HL-60 (cell line): Measurements from ENCODE around the gene FMO3.

Source experiments
- DNase-seq, 2 experiments: peaks; one replicate each; pipeline ENCODE4 v3.0.0-alpha.2; 2010 to 2020; ENCODE audit warnings: low read depth in 1 of 2, low spot score in 1 of 2
- H3K27ac ChIP-seq: fragments of 250-450 bp; sonication (Bioruptor Pico); replicated peaks from 2 replicates; pipeline ENCODE4 v1.5.1; 2020; ENCODE audit warnings: mild to moderate bottlenecking, moderate library complexity
- H3K27me3 ChIP-seq: fragments of 250-450 bp; sonication (Bioruptor Pico); 2 replicates; pipeline ENCODE4 v1.5.1; 2021; ENCODE audit warnings: mild to moderate bottlenecking, moderate library complexity; ENCODE audit not compliant: insufficient read depth, poor library complexity, severe bottlenecking
- H3K4me3 ChIP-seq: replicated peaks from 2 replicates; pipeline ENCODE4 v1.5.1; 2011; ENCODE audit warnings: mild to moderate bottlenecking, control low read depth, low read length; ENCODE audit not compliant: insufficient read depth
- GABPA ChIP-seq: IDR thresholded peaks from 2 replicates; pipeline ENCODE4 v1.6.1; 2012; ENCODE audit warnings: low read depth
- POLR2AphosphoS5 ChIP-seq: IDR thresholded peaks from 2 replicates; pipeline ENCODE4 v1.6.1; 2012; ENCODE audit warnings: low read depth
- SPI1 ChIP-seq: IDR thresholded peaks from 2 replicates; pipeline ENCODE4 v1.6.1; 2012; ENCODE audit warnings: low read depth, mild to moderate bottlenecking, borderline replicate concordance
- TF ChIP-seq, protein P1 (sequence below): IDR thresholded peaks from one replicate; pipeline ENCODE4 v1.5.1; 2011; ENCODE audit warnings: low read length, control low read depth, inconsistent platforms; ENCODE audit not compliant: insufficient read depth
- TF ChIP-seq, protein P2 (sequence below): IDR thresholded peaks from 2 replicates; pipeline ENCODE4 v1.6.1; 2012; ENCODE audit warnings: low read depth; ENCODE audit not compliant: insufficient replicate concordance

Gene FMO3

DNA sequence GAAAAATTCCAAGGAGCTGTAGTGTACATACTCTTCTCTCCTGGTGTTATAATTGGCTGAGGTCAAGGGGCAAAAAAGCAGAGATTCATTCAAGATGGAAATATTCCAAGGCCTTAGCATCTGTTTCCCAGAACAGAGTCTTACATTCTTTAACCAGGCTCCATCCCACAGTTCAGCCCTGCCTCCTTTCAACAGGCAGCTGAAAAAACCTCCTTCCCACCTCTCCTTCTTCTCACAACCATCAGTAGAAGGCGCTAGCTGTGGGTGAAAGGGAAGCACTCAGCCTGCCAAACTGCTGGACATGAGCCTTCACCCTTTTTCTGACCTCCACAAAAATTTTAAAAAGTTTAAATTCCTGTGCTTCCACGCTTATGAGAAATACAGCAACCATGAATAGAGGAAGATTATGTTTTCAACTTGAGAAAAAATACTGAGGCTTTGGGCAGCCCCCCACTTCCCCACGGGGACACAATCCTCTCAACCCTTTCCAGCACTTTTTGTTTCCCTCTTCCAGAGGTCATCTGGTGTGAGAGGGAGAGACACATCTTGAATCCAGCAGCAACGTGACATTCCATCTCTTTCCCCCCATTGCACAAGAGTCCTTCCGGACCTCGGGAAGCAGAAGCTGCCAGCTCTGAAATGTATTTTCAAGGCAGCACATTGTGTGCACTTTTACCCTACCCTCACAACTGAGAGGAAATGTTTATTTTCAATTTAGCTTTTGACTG is 51.1 kb downstream of the FMO3 start:
- no peak overlapping the region for H3K4me3 ChIP-seq
- TF ChIP-seq, protein P1, sequence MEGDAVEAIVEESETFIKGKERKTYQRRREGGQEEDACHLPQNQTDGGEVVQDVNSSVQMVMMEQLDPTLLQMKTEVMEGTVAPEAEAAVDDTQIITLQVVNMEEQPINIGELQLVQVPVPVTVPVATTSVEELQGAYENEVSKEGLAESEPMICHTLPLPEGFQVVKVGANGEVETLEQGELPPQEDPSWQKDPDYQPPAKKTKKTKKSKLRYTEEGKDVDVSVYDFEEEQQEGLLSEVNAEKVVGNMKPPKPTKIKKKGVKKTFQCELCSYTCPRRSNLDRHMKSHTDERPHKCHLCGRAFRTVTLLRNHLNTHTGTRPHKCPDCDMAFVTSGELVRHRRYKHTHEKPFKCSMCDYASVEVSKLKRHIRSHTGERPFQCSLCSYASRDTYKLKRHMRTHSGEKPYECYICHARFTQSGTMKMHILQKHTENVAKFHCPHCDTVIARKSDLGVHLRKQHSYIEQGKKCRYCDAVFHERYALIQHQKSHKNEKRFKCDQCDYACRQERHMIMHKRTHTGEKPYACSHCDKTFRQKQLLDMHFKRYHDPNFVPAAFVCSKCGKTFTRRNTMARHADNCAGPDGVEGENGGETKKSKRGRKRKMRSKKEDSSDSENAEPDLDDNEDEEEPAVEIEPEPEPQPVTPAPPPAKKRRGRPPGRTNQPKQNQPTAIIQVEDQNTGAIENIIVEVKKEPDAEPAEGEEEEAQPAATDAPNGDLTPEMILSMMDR: no peak
- TF ChIP-seq SPI1 (no peak), GABPA (no peak), POLR2AphosphoS5 (no peak)
- TF ChIP-seq, protein P2, sequence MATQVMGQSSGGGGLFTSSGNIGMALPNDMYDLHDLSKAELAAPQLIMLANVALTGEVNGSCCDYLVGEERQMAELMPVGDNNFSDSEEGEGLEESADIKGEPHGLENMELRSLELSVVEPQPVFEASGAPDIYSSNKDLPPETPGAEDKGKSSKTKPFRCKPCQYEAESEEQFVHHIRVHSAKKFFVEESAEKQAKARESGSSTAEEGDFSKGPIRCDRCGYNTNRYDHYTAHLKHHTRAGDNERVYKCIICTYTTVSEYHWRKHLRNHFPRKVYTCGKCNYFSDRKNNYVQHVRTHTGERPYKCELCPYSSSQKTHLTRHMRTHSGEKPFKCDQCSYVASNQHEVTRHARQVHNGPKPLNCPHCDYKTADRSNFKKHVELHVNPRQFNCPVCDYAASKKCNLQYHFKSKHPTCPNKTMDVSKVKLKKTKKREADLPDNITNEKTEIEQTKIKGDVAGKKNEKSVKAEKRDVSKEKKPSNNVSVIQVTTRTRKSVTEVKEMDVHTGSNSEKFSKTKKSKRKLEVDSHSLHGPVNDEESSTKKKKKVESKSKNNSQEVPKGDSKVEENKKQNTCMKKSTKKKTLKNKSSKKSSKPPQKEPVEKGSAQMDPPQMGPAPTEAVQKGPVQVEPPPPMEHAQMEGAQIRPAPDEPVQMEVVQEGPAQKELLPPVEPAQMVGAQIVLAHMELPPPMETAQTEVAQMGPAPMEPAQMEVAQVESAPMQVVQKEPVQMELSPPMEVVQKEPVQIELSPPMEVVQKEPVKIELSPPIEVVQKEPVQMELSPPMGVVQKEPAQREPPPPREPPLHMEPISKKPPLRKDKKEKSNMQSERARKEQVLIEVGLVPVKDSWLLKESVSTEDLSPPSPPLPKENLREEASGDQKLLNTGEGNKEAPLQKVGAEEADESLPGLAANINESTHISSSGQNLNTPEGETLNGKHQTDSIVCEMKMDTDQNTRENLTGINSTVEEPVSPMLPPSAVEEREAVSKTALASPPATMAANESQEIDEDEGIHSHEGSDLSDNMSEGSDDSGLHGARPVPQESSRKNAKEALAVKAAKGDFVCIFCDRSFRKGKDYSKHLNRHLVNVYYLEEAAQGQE: no peak
- H3K27ac ChIP-seq: no peak overlapping the region
- H3K27me3 ChIP-seq: no peaks in the 10 kb centered on the region
- no peak for DNase-seq

DNA sequence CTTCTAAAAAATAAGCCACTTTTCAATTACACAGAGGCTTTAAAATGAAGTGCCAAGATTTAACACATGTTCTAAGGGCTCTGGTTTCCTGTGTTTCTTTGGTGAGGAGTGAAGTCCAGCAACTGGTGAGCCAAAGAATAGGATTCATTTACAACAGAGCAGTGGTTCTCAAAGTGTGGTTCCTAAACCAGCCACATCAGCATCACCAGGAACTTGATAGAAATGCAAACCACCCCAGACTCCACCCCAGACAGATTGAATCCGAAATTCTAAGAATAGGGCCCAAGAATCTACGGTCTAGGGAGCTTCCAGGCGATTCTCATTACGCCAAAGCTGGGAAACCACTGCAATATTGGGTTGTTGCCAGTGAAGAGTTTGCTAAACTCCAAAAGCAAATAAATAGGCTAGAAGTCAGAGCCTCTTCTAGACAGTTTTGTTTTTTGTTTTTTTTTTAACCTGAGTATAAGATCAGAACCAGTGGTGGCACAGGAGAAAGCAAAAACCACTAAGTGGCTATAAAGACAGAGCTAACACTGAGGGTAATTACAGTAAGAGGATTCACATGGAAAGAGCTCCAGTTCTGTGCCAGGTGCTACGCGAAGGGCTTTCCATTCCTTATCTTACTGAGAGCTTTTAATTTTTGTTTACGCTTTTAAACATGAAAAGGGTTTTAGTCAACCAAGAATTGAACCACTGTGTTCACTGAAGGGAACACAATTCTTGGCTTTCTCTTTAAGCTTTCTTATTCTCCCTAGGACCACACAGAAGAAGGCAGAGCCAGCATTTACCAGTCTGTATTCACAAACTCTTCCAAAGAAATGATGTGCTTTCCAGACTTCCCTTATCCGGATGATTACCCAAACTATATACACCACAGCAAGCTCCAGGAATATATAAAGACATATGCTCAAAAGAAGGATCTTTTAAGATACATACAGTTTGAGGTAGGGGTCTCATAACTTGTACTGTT is 52.0 kb downstream of the FMO3 start:
- DNase-seq: no peak
- H3K27ac ChIP-seq: no peak overlapping the region

DNA sequence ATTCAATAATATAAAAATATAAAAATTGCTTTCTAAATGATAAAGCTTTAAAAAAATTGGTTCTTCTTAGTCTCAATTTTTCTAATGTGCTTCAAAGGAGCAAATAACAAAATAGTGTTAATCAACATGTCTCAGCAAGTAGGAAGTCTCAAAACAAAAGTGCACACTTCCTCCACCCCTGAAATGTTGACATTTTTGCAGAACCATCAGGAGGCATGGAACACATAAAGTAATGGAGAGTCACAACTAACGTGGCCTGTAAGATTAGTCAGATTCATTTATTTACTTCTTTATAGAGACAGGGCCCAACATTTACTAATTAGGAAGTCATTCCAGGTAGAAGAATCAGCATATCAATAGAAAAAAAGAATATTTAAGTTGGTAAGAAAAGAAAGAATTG is 59.5 kb downstream of the FMO3 start:
- no peak for DNase-seq
- Histone ChIP-seq H3K27me3 (no peaks in the 10 kb centered on the region), H3K27ac (no peak overlapping the region), H3K4me3 (no peak overlapping the region)
- TF ChIP-seq GABPA (no peak), POLR2AphosphoS5 (no peak), SPI1 (no peak)
- TF ChIP-seq, protein P2: no peak
- TF ChIP-seq, protein P1: no peak

More for the DNA sequence above, 52.0 kb downstream of the FMO3 start:
- H3K27me3 ChIP-seq: no peaks in the 10 kb centered on the region
- no peak for TF ChIP-seq POLR2AphosphoS5
- no peak for TF ChIP-seq SPI1
- TF ChIP-seq, protein P1: no peak
- TF ChIP-seq, protein P2: no peak
- no peak for TF ChIP-seq GABPA
- no peak overlapping the region for H3K4me3 ChIP-seq
